HG03571 (cell line): ENCODE results near the gene GMPR2.

Source experiments
- ATAC-seq: cut with Tn5 transposase; IDR thresholded peaks from one replicate; pipeline ENCODE4 v1.9.1; 2021; ENCODE audit not compliant: unreplicated experiment

GMPR2 gene

GRCh38 chr14:24282736-24283135, 50.0 kb downstream of the GMPR2 start:
- ATAC-seq, result no peak

- ATAC-seq, result no peak
Measured at GRCh38 chr14:24283796-24284460, 51.2 kb downstream of the GMPR2 start.

GRCh38 chr14:24284501-24285035, 51.8 kb downstream of the GMPR2 start:
- no peak for ATAC-seq

- no peak for ATAC-seq
Measured at GRCh38 chr14:24285351-24285750, 52.6 kb downstream of the GMPR2 start.

- ATAC-seq, result no peak
Measured at GRCh38 chr14:24286996-24287395, 54.3 kb downstream of the GMPR2 start.
